ENCODE data around the gene LEKR1.

GRCh38 chr3:157091083-157091833, 265.1 kb downstream of the LEKR1 start:
- TF ChIP-seq, protein P1, sequence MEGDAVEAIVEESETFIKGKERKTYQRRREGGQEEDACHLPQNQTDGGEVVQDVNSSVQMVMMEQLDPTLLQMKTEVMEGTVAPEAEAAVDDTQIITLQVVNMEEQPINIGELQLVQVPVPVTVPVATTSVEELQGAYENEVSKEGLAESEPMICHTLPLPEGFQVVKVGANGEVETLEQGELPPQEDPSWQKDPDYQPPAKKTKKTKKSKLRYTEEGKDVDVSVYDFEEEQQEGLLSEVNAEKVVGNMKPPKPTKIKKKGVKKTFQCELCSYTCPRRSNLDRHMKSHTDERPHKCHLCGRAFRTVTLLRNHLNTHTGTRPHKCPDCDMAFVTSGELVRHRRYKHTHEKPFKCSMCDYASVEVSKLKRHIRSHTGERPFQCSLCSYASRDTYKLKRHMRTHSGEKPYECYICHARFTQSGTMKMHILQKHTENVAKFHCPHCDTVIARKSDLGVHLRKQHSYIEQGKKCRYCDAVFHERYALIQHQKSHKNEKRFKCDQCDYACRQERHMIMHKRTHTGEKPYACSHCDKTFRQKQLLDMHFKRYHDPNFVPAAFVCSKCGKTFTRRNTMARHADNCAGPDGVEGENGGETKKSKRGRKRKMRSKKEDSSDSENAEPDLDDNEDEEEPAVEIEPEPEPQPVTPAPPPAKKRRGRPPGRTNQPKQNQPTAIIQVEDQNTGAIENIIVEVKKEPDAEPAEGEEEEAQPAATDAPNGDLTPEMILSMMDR (IDR thresholded peaks at IDR 0.05): no peak
- TF ChIP-seq EP300 (IDR thresholded peaks at IDR 0.05): no peak

All from tibial nerve (tissue), 4 donors.